ENCODE data around the gene PTPRM. TPM values are rescaled to one million over a fixed set of nuclear protein-coding genes. Genes with fewer than 3 reads are reported as not detected.

The PTPRM gene
- total RNA-seq, 1 experiment from 2014 or later, result 14.5 TPM

DNA sequence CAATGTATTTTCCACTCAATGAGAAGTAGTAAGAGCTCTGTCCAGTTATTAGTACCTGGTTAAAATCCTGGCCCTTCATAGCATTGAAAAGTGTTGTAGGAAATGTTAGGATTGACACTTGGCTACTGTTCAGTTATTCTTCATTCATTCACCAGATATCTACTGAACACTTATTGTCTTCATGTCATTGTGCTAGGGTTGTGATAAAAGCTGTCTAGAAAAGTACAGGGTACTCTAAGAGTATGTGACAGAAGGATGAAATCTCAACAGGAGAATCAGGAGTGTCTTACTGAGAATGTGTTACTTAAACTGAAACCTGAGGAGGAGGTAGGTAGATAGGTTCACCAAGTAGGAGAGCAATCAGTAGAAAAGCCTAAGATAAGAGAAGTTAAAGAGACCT lies 530.3 kb downstream of the PTPRM start:
- H3K27me3 ChIP-seq (ENCODE audit: insufficient read depth, low read length), result no peaks in the 10 kb centered on the region
- CTCF ChIA-PET, result no interaction called here
- no peaks in the 10 kb centered on the region for H3K4me1 ChIP-seq (ENCODE audit: control insufficient read depth in 1 of 2, insufficient read depth in 2 of 2, low read length in 2 of 2)

DNA sequence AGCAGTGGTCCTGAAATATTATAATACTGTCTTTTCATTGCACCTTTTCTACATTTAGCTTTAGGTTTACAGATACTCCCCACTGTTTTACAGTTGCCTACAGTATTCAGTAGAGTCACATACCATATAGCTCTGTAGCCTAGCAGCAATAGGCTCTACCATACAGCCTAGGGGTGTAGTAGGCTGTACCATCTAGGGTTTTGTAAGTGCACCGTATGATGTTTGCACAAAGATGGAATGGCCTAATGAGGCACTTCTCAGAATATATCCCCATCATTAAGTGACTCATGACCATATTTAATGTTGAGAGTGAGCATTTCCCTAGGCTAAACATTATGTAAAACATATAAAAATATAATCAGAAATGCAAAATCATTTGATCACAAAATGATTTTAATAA lies 530.8 kb downstream of the PTPRM start:
- Histone ChIP-seq H3K27ac (ENCODE audit: low read depth, low read length) (no peak overlapping the region), H3K9me3 (ENCODE audit: control insufficient read depth in 1 of 2, insufficient read depth in 1 of 2, low read depth in 1 of 2, low read length in 2 of 2) (peaks cover 0 to under 1% of the 10 kb centered on the region in 2 experiments; a peak in 1 of 4 replicates), H2AFZ (ENCODE audit: low read depth, low read length, poor library complexity, severe bottlenecking) (no peak overlapping the region), H4K20me1 (ENCODE audit: insufficient read depth) (no peaks in the 10 kb centered on the region), H3K4me1 (ENCODE audit: control insufficient read depth in 1 of 2, insufficient read depth in 2 of 2, low read length in 2 of 2) (no peaks in the 10 kb centered on the region), H3K9me2 (ENCODE audit: insufficient read depth) (no peaks in the 10 kb centered on the region), H3K4me2 (ENCODE audit: low read length) (no peak overlapping the region), H3K27me3 (ENCODE audit: insufficient read depth, low read length) (no peaks in the 10 kb centered on the region), H3K36me3 (ENCODE audit: control insufficient read depth in 1 of 2, insufficient read depth in 2 of 2, low read length in 2 of 2) (no peaks in the 10 kb centered on the region), H3K79me2 (ENCODE audit: insufficient read depth, low read length) (no peaks in the 10 kb centered on the region), H3K4me3 (replicated peaks in 1 of 2; ENCODE audit: low read depth in 1 of 2, low read length in 2 of 2) (no peak overlapping the region), H3K9ac (ENCODE audit: low read length) (no peak overlapping the region)
- ATAC-seq (no peak), DNase-seq (ENCODE audit: low read depth, low spot score) (no peak)
- ChIA-PET RAD21 (ENCODE audit: low non-redundant PET in 1 of 2, low total read pairs in 2 of 2, uncharacterized antibody in 2 of 2, unreplicated experiment in 2 of 2) (no interaction called here), POLR2A (no interaction called here), CTCF (no interaction called here)
- no TSS peak for BruUV-seq (replicated peaks)
- intact Hi-C loops (cut with micrococcal nuclease), result no loop called here
- TF ChIP-seq ELF1 (IDR thresholded peaks at IDR 0.05; ENCODE audit: borderline replicate concordance, low read depth) (no peak), RAD21 (IDR thresholded peaks at IDR 0.05; ENCODE audit: low read depth) (no peak), JUND (IDR thresholded peaks at IDR 0.05) (no peak), SP1 (IDR thresholded peaks at IDR 0.05; ENCODE audit: low read depth) (no peak), EZH2 (IDR thresholded peaks at IDR 0.05) (no peak), POLR2A (IDR thresholded peaks at IDR 0.05; ENCODE audit: borderline replicate concordance, extremely low read depth, insufficient read depth, insufficient read length) (no peak), POLR2AphosphoS5 (IDR thresholded peaks at IDR 0.05; ENCODE audit: low read depth, low read length) (no peak), EGR1 (IDR thresholded peaks at IDR 0.05; ENCODE audit: low read depth) (no peak), FOSL1 (IDR thresholded peaks at IDR 0.05; ENCODE audit: low read depth) (no peak), ZNF274 (IDR thresholded peaks at IDR 0.05; ENCODE audit: low read depth, low read length) (no peak), YY1 (IDR thresholded peaks at IDR 0.05; ENCODE audit: extremely low read depth, insufficient replicate concordance, low read depth, low read length) (no peak), CEBPB (IDR thresholded peaks at IDR 0.05; ENCODE audit: low read depth) (no peak)
- TF ChIP-seq, protein P1, sequence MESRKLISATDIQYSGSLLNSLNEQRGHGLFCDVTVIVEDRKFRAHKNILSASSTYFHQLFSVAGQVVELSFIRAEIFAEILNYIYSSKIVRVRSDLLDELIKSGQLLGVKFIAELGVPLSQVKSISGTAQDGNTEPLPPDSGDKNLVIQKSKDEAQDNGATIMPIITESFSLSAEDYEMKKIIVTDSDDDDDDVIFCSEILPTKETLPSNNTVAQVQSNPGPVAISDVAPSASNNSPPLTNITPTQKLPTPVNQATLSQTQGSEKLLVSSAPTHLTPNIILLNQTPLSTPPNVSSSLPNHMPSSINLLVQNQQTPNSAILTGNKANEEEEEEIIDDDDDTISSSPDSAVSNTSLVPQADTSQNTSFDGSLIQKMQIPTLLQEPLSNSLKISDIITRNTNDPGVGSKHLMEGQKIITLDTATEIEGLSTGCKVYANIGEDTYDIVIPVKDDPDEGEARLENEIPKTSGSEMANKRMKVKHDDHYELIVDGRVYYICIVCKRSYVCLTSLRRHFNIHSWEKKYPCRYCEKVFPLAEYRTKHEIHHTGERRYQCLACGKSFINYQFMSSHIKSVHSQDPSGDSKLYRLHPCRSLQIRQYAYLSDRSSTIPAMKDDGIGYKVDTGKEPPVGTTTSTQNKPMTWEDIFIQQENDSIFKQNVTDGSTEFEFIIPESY (IDR thresholded peaks at IDR 0.05; ENCODE audit: extremely low read depth, insufficient replicate concordance, low read length), result no peak
- TF ChIP-seq, protein P2, sequence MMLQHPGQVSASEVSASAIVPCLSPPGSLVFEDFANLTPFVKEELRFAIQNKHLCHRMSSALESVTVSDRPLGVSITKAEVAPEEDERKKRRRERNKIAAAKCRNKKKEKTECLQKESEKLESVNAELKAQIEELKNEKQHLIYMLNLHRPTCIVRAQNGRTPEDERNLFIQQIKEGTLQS (IDR thresholded peaks at IDR 0.05), result no peak
- TF ChIP-seq, protein P3, sequence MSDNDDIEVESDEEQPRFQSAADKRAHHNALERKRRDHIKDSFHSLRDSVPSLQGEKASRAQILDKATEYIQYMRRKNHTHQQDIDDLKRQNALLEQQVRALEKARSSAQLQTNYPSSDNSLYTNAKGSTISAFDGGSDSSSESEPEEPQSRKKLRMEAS (IDR thresholded peaks at IDR 0.05), result no peak

More for the DNA sequence above, 530.3 kb downstream of the PTPRM start:
- Histone ChIP-seq H3K4me3 (replicated peaks in 1 of 2; ENCODE audit: low read depth in 1 of 2, low read length in 2 of 2) (no peak overlapping the region), H3K27ac (ENCODE audit: low read depth, low read length) (no peak overlapping the region), H3K9me3 (ENCODE audit: control insufficient read depth in 1 of 2, insufficient read depth in 1 of 2, low read depth in 1 of 2, low read length in 2 of 2) (no peaks in the 10 kb centered on the region), H4K20me1 (ENCODE audit: insufficient read depth) (no peaks in the 10 kb centered on the region), H3K79me2 (ENCODE audit: insufficient read depth, low read length) (no peaks in the 10 kb centered on the region), H3K36me3 (ENCODE audit: control insufficient read depth in 1 of 2, insufficient read depth in 2 of 2, low read length in 2 of 2) (no peaks in the 10 kb centered on the region), H3K9me2 (ENCODE audit: insufficient read depth) (no peaks in the 10 kb centered on the region), H3K4me2 (ENCODE audit: low read length) (no peak overlapping the region), H3K9ac (ENCODE audit: low read length) (no peak overlapping the region), H2AFZ (ENCODE audit: low read depth, low read length, poor library complexity, severe bottlenecking) (no peak overlapping the region)
- no TSS peak for BruUV-seq (replicated peaks)
- POLR2A ChIA-PET, result no interaction called here
- TF ChIP-seq, protein P4, sequence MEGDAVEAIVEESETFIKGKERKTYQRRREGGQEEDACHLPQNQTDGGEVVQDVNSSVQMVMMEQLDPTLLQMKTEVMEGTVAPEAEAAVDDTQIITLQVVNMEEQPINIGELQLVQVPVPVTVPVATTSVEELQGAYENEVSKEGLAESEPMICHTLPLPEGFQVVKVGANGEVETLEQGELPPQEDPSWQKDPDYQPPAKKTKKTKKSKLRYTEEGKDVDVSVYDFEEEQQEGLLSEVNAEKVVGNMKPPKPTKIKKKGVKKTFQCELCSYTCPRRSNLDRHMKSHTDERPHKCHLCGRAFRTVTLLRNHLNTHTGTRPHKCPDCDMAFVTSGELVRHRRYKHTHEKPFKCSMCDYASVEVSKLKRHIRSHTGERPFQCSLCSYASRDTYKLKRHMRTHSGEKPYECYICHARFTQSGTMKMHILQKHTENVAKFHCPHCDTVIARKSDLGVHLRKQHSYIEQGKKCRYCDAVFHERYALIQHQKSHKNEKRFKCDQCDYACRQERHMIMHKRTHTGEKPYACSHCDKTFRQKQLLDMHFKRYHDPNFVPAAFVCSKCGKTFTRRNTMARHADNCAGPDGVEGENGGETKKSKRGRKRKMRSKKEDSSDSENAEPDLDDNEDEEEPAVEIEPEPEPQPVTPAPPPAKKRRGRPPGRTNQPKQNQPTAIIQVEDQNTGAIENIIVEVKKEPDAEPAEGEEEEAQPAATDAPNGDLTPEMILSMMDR (IDR thresholded peaks at IDR 0.05 in 2 of 3, conservative IDR thresholded peaks at IDR 0.05 in 1 of 3; ENCODE audit: borderline replicate concordance in 1 of 3, insufficient read depth in 1 of 3, low read depth in 2 of 3, low read length in 2 of 3), result no peak
- TF ChIP-seq TCF7L2 (IDR thresholded peaks at IDR 0.05; ENCODE audit: borderline replicate concordance, extremely low read depth, insufficient read depth, insufficient read length) (no peak), POLR2AphosphoS5 (IDR thresholded peaks at IDR 0.05; ENCODE audit: low read depth, low read length) (no peak)
- no peak for DNase-seq (ENCODE audit: low read depth, low spot score)
- RAD21 ChIA-PET (ENCODE audit: low non-redundant PET in 1 of 2, low total read pairs in 2 of 2, uncharacterized antibody in 2 of 2, unreplicated experiment in 2 of 2), result no interaction called here
- ATAC-seq, result no peak
- intact Hi-C loops (cut with micrococcal nuclease), result no loop called here

Measured in HCT116 (cell line).